Thyroid gland (tissue), 4 donors: ENCODE results near the gene PCCA.

ENCODE experiments used
- POLR2A ChIP-seq, 2 donors: fragments of 450-650 bp; IDR thresholded peaks; one replicate each; pipeline ENCODE4 v1.6.1; 2017; ENCODE audit warnings: antibody characterized with exemption in 2 of 2, mild to moderate bottlenecking in 2 of 2, moderate library complexity in 1 of 2
- TF ChIP-seq, protein P1 (sequence below), 6 experiments: fragments of 200-600 bp in 3 of 6; fragments of 450-650 bp in 3 of 6; sonication (generic) in 3 of 6; IDR thresholded peaks; one replicate each; pipeline ENCODE4 v1.5.1; 2016 to 2019; ENCODE audit warnings: antibody characterized with exemption in 6 of 6, mild to moderate bottlenecking in 2 of 6, inconsistent platforms in 1 of 6, moderate library complexity in 1 of 6

DNA sequence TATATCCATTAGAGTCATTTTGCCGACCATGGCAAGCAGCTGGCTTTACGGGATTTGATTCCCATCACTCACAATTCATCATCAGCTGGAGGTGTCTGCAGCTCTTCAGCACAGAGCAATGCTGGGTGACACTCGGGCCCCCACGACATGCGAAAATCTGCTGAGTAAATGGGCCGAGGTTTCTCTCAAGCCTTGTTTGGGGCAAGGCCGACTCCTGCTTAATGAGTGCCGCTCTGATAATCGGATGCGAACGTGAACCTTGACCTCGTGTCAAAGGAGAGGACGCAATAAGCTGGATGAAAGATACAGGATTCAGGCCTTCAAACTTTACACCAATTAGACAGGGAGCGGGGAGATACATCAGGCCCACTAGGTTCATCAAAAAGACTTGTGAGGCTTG, 434.5 kb downstream of the PCCA start:
- TF ChIP-seq, protein P1, sequence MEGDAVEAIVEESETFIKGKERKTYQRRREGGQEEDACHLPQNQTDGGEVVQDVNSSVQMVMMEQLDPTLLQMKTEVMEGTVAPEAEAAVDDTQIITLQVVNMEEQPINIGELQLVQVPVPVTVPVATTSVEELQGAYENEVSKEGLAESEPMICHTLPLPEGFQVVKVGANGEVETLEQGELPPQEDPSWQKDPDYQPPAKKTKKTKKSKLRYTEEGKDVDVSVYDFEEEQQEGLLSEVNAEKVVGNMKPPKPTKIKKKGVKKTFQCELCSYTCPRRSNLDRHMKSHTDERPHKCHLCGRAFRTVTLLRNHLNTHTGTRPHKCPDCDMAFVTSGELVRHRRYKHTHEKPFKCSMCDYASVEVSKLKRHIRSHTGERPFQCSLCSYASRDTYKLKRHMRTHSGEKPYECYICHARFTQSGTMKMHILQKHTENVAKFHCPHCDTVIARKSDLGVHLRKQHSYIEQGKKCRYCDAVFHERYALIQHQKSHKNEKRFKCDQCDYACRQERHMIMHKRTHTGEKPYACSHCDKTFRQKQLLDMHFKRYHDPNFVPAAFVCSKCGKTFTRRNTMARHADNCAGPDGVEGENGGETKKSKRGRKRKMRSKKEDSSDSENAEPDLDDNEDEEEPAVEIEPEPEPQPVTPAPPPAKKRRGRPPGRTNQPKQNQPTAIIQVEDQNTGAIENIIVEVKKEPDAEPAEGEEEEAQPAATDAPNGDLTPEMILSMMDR (IDR thresholded peaks at IDR 0.05): no peak
- TF ChIP-seq POLR2A (IDR thresholded peaks at IDR 0.05): no peak
